Neural cell (in vitro differentiated cells): ENCODE data around the gene PBX1.
A peak's percentile ranks its signal among the peaks of the same experiment; 100 is the strongest.

Experiments used
- EP300 ChIP-seq: fragments of 450-650 bp; conservative IDR thresholded peaks from 2 replicates; pipeline ENCODE4 v1.6.1; 2014; ENCODE audit warnings: antibody characterized with exemption, mild to moderate bottlenecking, moderate library complexity; ENCODE audit not compliant: poor library complexity, severe bottlenecking
- EZH2 ChIP-seq: fragments of 200-600, 300-800 bp; shearing (Covaris generic), sonication (generic); IDR thresholded peaks from 2 replicates; pipeline ENCODE4 v1.6.1; 2014; ENCODE audit warnings: antibody characterized with exemption, low read length, borderline replicate concordance, mild to moderate bottlenecking; ENCODE audit not compliant: insufficient read depth, poor library complexity, severe bottlenecking
- POLR2AphosphoS5 ChIP-seq: IDR thresholded peaks from 2 replicates; pipeline ENCODE4 v1.6.1; 2012
- RAD21 ChIP-seq: fragments of 450-650 bp; conservative IDR thresholded peaks from 2 replicates; pipeline ENCODE4 v1.6.1; 2014; ENCODE audit warnings: antibody characterized with exemption, mild to moderate bottlenecking, moderate library complexity
- SMC3 ChIP-seq: fragments of 450-650 bp; conservative IDR thresholded peaks from 2 replicates; pipeline ENCODE4 v1.6.1; 2014; ENCODE audit warnings: antibody characterized with exemption, mild to moderate bottlenecking, moderate library complexity; ENCODE audit not compliant: poor library complexity
- TF ChIP-seq, protein P1 (sequence below): fragments of 450-650 bp; IDR thresholded peaks from 2 replicates; pipeline ENCODE4 v1.5.1; 2014; ENCODE audit warnings: antibody characterized with exemption, mild to moderate bottlenecking, moderate library complexity; ENCODE audit not compliant: poor library complexity, severe bottlenecking
- TF ChIP-seq, protein P2 (sequence below): IDR thresholded peaks from 2 replicates; pipeline ENCODE4 v1.6.1; 2012; ENCODE audit warnings: borderline replicate concordance

DNA sequence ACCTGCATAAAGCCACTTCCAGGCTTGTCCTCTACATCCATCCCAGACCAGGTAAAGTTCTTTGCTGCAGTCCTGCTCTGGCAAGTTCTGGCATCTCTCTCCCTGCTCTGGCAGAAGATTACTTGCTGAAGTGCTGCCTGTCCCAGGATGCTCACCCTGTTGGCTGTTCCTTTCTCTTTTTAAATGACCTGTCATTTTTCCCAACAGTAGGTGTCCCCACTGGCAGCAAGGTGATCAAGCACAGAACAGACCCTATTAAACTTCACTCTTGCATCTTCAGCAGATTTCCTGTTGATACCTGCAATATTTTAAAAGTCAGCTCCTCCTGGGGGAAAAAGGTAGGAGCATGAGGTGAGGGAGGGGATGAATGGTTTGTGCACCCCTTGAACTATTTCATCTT, 332.6 kb downstream of the PBX1 start:
- TF ChIP-seq, protein P1, sequence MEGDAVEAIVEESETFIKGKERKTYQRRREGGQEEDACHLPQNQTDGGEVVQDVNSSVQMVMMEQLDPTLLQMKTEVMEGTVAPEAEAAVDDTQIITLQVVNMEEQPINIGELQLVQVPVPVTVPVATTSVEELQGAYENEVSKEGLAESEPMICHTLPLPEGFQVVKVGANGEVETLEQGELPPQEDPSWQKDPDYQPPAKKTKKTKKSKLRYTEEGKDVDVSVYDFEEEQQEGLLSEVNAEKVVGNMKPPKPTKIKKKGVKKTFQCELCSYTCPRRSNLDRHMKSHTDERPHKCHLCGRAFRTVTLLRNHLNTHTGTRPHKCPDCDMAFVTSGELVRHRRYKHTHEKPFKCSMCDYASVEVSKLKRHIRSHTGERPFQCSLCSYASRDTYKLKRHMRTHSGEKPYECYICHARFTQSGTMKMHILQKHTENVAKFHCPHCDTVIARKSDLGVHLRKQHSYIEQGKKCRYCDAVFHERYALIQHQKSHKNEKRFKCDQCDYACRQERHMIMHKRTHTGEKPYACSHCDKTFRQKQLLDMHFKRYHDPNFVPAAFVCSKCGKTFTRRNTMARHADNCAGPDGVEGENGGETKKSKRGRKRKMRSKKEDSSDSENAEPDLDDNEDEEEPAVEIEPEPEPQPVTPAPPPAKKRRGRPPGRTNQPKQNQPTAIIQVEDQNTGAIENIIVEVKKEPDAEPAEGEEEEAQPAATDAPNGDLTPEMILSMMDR: peak; percentile 34
- TF ChIP-seq EZH2 (no peak), RAD21 (peak; percentile 19), EP300 (no peak), POLR2AphosphoS5 (no peak), SMC3 (no peak)
- TF ChIP-seq, protein P2, sequence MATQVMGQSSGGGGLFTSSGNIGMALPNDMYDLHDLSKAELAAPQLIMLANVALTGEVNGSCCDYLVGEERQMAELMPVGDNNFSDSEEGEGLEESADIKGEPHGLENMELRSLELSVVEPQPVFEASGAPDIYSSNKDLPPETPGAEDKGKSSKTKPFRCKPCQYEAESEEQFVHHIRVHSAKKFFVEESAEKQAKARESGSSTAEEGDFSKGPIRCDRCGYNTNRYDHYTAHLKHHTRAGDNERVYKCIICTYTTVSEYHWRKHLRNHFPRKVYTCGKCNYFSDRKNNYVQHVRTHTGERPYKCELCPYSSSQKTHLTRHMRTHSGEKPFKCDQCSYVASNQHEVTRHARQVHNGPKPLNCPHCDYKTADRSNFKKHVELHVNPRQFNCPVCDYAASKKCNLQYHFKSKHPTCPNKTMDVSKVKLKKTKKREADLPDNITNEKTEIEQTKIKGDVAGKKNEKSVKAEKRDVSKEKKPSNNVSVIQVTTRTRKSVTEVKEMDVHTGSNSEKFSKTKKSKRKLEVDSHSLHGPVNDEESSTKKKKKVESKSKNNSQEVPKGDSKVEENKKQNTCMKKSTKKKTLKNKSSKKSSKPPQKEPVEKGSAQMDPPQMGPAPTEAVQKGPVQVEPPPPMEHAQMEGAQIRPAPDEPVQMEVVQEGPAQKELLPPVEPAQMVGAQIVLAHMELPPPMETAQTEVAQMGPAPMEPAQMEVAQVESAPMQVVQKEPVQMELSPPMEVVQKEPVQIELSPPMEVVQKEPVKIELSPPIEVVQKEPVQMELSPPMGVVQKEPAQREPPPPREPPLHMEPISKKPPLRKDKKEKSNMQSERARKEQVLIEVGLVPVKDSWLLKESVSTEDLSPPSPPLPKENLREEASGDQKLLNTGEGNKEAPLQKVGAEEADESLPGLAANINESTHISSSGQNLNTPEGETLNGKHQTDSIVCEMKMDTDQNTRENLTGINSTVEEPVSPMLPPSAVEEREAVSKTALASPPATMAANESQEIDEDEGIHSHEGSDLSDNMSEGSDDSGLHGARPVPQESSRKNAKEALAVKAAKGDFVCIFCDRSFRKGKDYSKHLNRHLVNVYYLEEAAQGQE: no peak
